Activated T-helper 1 cell treated with anti-CD3 and anti-CD28 coated beads, Interleukin-2, amount 50 U/mL, for 16 hours (primary cell): ENCODE results near the gene DRICH1.
A peak's percentile ranks its signal among the peaks of the same experiment; 100 is the strongest.
"Not testable (repeated sequence)": the region's sequence is repeated elsewhere in the genome, so short reads cannot be mapped to it uniquely, and the experiment has no call there.

Experiments used
- DNase-seq, 2 donors: peaks; one replicate each; pipeline ENCODE4 v3.0.0-alpha.2; 2020; ENCODE audit warnings: low read depth in 1 of 2, low spot score in 1 of 2

The DRICH1 gene

DNA sequence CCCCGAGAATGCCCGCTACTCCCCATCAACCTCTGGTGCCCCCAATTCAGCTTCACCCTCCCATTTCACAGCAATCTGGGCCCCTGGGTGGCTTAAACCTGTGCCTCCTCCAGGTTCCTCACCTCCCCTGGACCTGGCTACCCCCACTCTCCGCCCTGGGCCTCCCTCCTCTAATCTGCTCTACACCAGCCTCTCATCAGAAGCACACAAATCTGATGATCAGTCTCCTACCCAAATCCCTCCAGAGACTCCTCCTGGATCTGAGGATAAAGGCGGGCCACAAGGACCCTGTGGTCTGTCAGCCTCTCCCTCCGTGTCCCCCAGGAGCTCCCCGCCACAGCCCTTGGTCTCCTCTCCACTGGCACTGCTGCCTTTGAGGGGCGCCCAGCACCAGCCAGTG lies 28.9 kb downstream of the DRICH1 start:
- DNase-seq: no peak

DNA sequence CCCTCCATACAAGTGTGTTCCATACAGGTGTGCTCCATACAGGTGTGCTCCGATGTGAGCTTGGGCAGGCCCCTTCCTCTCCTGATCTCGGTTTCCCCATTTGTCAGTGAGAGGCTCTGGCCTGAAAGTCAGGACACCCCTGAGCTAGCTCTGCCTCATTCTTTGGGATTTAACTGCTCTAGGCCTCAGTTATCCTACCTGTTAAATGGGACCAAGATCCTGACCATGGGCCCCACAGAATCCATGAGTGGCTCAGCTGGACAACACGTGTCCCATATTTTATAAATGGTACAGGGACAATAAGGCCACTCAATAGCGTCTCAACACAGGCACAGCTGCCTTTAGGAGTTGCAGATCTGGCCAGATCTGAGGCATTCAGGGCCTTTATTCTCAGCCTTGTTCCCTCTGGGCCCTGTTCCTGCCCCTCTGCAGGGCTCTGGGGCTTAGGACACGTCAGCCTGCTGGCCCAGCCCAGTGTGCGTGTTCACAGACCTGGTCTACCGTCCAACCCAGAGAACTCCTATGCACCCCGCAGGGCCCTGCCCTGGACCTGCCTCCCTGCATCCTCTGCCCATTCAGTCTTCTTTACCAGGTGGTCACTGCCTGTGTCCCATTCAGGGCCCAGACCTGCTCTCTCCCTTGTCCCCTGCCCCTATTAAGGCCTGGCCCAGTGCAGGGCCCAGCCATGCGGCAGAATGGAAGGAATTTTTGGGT lies 33.2 kb downstream of the DRICH1 start:
- no peak for DNase-seq

DNA sequence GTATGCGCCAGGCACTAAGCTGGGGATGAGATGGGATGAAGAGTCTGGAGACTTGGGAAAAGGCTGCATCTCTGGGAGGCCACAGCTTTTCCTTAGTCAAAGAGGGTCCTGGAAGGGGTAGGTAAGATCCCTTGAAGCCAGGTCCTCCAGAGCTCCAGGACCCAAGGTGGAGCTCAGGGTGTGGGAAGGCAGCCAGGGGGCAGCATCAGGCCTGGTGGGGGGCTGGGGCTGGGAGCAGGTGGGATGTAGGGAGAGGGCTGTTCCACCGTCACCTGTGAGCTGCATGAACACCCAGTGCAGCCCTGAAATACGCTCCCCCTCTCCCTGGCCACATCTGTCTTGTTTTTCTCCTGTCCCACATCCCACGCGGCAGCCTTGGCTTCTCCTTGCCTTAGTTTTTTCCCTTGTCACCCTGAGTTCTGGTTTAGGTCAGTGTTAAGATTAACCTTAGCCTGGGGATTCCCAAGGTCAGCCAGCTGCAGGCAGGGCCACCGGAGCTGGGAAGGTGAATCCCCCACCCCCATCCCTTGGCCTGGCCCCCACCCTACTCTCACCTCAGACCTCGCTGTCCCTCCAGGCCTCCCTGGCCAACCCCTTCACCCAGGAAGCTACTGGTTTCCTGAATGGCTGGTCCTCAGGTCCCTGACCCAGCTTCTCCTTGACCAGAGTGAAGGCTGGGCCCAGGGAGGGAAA lies 34.4 kb downstream of the DRICH1 start:
- DNase-seq: not testable (repeated sequence)

DNA sequence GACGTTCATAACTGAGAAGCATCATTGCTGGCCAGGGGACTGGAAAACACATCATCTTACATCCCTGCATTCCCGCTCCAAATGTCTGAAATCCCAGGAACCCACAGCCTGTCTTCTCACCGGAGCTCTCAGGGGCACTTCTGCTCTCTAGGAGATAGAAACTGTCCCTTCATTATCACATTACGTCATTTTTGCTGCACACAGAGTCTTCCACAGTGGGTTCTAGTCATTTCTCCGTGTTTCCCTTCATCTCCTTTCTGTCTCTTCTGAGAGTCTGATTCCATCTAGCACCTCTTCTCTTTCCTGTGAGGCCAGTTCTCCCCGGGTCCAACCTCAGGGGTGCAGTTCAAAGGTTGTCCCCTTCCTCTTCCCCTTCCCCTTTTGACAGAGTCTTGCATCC lies 36.2 kb downstream of the DRICH1 start:
- DNase-seq: not testable (repeated sequence)

GRCh38 chr22:23591846-23592245 lies 40.3 kb downstream of the DRICH1 start:
- DNase-seq: no peak

DNA sequence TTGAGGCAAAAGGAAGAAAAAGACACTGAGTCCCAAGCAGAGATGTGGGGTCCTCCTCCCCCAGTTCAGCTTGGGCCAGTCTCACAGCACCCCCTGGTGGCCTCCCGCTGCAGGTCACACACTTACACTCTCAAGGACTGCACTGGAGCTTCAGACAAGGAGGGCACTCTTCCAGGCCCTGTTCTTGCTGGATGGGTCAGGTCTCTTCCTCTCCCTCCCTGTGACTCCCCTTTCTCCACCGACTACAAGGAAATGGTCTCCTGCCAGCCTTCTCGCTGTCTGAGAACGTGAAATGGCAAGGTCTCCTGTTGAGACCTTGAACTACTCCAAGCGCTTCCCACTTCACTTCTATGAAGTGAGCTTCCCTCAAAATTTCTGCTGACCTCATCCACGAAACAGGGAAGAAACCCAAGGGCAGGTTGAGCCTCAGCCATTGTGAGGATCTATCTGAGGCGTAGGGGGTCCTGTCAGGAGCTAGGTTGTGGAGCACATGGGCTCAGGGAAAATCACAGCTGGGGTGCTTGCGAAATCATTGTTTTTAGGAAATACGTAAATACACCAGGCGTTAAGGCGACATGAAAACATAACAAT lies 40.8 kb downstream of the DRICH1 start:
- peak; percentile 11 to 30 for DNase-seq

DNA sequence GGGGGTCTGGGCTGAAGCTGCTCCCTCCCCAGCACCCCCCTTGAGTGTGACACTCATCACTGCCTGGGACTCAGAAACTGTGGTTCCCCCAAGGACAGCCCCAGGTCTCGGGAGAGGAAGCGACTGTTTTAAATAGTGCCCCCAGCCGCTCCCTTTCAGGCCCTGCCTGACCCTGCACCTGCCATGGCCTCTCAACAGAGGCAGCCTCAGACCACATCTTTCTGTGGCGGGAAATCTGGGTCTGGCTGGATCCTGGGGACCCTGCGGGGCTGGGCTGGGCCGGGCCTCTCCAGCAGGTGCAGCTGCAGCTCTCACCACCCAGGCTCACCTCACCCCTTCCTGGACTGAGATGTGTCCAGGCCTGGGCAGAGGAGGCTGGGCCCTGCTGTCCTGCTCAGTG lies 48.3 kb downstream of the DRICH1 start:
- no peak for DNase-seq

DNA sequence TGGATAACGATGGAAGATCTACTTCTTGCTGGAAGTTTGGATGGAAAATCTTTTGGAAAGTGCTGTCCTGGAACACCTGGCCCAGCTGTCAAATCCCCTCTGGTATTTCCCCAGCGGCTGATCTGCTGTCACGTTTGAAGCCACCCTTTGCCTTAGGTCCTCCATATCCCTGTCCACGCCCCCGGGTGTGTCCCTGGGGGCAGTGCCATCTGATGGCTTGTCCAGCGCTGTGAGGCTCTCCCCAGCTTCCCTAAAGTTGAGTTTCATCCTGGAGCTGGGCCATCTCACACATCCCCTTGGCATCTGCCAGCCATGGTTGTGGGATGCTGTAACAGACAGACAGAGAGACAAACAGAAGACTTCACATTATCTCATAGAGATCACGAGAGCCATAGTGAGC lies 49.0 kb downstream of the DRICH1 start:
- DNase-seq: no peak

DNA sequence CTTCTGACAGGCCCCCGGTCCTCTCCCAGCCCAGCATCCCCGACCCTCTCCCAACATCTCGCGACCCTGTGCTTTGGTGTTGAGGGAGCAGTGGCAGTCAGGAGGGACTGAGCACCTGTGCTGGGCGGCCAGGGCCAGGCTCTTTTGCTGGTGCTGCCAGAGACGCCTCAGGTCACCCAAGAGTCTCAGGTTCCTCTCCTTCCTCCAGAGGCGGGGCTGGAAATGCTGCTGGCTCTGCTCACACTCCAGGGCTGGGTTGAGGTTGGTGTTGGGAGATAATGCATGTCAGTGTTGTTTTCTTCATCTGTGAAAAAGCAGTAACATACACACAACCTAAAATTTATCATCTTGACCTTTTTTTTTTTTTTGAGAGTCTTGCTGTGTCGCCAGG lies 50.9 kb downstream of the DRICH1 start:
- no peak for DNase-seq

- DNase-seq: no peak
Observed at GRCh38 chr22:23580576-23581259, 51.4 kb downstream of the DRICH1 start.

DNA sequence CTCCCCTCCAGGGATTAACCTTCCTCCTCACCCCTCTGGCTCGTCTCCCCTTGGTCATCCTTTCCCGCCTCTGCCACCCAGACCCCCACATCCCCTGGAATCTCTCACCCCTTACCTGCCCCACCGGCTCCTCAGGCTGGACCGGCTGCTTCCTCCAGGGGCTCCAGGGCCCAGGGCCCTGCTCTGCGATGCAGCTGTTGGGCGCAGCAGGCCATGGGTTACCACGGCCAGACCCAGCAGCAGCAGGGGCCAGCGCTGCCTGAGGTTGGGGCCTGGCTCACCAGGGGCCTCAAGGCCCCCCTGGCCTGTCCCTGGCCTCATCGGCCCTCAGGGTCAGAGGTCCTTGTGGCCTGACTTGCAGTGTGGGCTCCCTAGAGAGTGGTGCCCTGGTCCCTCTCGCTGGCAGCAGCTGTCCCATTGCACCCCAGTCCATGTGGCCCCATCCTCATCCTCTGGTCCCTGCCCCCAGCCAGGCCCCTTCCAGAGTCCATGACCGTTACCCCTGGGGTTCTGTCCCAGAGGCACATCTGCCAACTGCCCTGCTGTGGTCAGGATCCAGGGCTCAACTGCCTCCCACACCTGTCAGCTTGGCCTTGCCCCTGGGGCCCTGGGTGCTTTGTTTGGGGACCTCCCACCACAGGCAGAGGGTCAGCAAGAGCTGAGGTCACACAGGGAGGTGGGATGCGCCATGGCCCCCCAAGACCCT lies 52.1 kb downstream of the DRICH1 start, which contains the start of gene IGLL1:
TSS of gene IGLL1 (minus strand) at position 421 of the 706 bp plus-strand sequence. CDS start at position 321, 100 bp downstream.
- DNase-seq: no peak

DNA sequence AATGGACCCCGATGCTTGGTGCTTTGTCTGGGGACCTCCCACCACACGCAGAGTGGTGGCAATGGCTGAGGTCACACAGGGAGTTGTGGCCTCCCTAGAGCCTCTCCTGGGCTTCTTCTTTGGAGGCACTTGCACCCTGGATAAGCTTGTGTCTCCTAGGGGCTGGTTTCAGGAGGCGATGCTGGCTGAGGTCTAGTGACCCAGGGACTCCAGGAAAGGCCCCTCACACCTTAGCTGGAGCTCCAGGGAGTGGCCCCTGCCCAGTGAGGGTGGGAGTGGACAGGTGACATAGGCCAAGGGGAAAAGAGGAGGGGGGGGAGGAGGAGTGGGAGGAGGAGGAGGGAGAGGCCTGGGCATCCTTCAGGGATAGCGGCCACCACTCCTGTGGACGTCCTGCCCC lies 52.8 kb downstream of the DRICH1 start:
- DNase-seq: no peak

- DNase-seq: no peak
Observed at GRCh38 chr22:23578306-23578705, 53.8 kb downstream of the DRICH1 start.

DNA sequence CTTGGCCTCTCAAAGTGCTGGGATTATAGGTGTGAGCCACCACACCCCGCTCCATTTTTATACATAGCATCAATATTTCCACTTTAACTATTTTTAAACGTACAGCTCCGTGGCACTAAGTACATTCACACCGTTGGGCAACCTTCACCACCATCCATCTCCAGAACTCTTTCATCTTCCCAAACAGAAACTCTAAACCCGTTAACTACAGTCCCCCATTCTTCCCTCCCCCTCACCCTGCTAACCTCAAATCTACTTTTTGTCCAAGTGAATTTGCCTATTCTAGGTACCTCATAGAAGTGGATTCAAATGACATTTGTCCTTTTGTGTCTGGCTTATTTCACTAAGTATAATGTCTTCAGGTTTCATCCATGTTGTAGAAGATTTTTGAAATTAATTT lies 55.4 kb downstream of the DRICH1 start:
- no peak for DNase-seq

- DNase-seq: no peak
Observed at GRCh38 chr22:23575601-23576000, 56.5 kb downstream of the DRICH1 start.

- no peak for DNase-seq
Observed at GRCh38 chr22:23574877-23575276, 57.2 kb downstream of the DRICH1 start.

- no peak for DNase-seq
Observed at GRCh38 chr22:23574371-23574811, 57.7 kb downstream of the DRICH1 start.

- not testable (repeated sequence) for DNase-seq
Observed at GRCh38 chr22:23573701-23574235, 58.4 kb downstream of the DRICH1 start.

DNA sequence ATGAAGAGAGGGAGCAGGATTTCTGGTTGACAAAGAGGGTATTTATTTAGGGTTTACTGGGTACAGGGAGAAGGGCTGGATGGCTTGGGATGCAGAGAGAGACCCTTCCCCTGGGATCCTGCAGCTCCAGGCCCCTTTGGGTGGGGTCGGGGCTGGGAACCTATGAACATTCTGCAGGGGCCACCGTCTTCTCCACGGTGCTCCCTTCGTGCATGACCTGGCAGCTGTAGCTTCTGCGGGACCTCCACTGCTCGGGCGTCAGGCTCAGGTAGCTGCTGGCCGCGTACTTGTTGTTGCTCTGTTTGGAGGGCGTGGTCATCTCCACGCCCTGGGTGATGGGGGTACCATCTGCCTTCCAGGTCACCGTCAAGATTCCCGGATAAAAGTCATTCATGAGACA lies 59.0 kb downstream of the DRICH1 start:
- DNase-seq: not testable (repeated sequence)

DNA sequence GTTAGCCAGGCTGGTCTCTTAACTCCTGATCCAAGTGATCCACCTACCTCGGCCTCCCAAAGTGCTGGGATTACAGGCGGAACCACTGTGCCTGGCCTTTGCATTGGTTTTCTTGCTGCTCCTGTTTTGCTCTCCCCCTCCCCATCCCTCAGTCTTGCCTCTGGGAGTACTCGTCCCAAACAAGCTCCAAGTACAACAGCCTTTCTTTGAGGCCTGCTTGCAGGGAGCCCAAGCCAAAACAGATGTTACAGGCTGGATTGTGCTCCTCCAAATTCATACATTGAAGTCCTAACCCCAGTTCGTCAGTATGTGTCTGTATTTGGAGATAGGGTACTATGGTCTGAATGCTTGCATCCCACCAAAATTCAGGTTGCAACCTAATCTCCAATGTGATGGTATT lies 60.6 kb downstream of the DRICH1 start:
- DNase-seq: no peak

GRCh38 chr22:23570681-23571080 lies 61.4 kb downstream of the DRICH1 start:
- DNase-seq: no peak
